GM19328 (cell line): ENCODE measurements around the gene DAPL1.

ENCODE experiments used
- ATAC-seq: cut with Tn5 transposase; IDR thresholded peaks from one replicate; pipeline ENCODE4 v1.9.1; 2021; ENCODE audit warnings: mild to moderate bottlenecking, moderate library complexity; ENCODE audit not compliant: unreplicated experiment

The DAPL1 gene

DNA sequence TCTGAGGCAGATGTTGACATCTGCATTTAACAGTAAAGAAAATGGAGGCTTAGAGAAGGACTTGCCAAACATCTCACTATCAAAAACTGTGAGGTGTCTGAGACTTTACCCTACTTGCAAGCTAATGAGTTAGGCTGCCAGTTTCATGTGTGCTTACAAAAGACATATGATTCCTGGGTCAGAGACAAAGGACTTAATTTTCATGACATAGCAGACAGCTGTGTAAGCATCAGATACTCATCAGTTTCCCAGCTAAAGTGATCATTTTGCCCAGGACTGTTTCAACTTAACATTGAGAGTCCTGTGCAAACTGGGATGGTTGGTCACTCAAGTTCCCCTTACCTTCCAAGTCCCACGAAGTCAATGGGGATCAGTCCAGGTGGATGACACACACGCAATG, 18.9 kb upstream of the DAPL1 start:
- no peak for ATAC-seq

DNA sequence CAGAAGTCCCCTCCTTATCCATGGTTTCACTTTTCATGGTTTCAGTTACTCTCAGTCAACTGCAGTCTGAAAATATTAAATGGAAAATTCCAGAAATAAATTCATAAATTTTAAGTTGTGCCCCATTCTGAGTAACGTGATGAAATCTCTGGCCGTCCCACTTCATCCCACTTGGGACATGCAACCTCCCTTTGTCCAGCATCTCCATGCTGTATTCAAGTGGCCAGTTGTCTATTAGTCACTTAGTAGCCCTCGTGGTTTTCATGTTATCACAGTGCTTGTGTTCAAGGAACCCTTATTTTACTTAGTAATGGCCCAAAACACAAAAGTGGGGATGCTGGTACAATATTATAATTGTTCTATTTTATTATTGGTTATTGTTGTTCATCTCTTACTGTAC, 18.0 kb upstream of the DAPL1 start:
- no peak for ATAC-seq

DNA sequence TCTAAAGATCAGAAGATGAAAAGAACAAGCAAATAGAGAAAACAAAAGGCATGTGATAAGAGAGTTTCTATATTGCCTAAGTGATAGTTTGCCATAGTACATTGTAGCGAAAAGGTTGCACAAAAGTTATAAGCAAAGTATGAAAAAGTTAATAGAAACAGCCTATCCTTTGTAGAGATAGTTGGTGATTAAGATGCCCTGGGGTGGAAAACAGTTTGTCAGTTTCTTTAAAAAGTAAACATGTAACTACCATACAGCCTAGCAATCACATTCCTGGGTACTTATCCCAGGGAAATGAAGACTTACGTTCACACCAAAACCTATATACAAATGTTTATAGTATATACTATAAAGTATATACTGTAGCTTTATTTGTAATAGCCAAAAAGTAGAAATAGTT, 16.9 kb upstream of the DAPL1 start:
- ATAC-seq, result no peak

DNA sequence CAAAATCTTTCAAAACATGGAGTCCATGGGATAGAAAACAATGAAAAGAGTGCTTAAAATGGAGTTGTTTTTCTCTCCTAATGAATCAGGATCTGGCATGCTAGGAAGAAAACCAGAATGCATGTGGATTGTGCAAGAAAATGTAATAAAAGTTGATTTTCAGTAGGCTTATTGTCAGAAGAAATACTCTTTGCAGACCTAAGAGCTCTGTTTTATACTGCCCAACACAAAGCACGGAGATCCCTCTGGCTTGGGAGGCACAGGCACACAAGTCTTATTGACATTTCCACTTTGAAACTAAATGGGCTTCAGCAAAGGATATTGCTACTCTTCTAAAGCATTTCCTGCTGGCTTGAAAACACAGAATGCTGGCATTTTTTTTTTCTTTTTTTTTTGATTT, 15.5 kb upstream of the DAPL1 start:
- ATAC-seq, result no peak

DNA sequence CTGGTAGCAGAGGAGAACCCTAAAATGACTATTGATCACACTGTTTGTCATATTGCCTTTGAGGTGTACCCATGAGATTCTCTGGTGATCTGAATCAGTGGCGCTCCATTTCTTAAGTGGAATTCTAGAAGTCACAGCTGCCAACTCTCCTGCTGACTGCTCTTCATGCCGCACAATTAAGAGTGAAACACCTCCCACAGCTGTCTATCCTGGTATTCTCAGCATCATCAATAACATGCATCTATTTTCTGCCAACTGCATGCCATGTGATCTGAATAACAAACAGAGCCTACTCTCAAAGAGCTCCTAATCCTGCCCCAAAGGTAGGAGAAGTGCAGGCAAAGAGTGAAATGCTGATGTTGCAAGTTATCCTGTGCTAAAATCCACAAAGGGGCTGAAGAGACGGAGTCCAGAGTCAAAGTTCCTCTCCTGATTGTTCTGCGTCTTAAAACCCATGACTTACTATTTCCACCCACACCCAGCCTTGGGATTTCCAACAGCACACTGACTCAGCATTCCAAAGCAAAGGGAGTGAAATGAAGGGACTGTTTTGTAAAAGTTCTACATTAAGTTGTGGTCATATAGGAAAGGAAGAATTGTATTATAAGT, 13.7 kb upstream of the DAPL1 start:
- ATAC-seq, result no peak

DNA sequence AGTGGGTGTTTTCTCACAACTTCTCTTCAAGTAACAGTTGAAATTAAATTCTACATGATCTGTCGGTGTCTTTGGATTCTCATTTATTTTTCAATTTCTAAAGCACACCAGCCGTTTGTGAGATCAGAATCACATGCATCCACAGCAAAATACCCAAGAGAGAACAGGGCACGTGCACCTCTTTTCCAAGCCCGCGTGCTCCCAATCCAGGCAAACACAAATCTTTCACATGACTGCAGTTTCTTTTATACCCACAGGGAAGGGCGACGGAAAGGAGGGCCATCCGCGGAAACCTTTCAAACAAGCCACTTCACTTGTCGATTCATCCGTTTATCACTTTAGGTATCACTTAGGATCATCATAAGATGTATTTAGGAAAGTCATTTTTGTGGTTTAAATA, 13.0 kb upstream of the DAPL1 start:
- no peak for ATAC-seq

DNA sequence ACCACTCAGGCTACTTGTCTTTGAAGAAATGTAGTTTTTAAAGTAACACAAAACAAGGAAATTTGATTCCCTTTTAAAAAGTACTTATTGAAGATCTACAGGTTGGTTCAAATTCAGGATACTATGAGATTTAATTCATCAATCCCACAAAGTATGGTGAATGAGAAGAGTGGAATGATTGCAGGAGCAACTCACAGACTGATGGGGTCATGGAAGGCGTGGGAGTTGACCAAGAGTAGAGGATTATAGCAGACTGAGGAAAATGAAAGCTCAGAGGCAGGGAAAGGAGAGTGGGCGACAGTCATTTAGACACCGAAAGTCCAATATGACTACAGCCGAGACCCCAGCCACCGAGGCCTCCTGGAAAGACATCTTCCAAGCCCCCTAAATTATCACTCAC, 12.5 kb upstream of the DAPL1 start:
- no peak for ATAC-seq

DNA sequence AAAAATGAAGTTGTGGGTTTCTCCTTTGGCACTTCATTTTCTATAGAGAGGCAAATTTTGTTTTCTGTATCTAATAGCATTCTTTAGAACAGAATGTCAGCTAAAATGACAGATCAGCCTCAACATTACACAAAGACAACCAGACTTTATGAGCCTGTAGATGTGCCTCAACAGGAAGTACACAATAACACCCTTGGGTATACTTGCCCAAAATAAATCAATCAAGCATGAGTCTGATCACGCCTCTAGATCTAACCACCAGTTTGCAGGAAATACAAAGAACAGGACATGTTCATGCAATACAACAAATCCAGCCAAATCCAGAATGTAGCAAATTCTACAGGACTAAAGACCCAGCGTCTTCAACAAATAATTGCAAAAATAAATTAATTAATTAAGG, 11.2 kb upstream of the DAPL1 start:
- no peak for ATAC-seq

DNA sequence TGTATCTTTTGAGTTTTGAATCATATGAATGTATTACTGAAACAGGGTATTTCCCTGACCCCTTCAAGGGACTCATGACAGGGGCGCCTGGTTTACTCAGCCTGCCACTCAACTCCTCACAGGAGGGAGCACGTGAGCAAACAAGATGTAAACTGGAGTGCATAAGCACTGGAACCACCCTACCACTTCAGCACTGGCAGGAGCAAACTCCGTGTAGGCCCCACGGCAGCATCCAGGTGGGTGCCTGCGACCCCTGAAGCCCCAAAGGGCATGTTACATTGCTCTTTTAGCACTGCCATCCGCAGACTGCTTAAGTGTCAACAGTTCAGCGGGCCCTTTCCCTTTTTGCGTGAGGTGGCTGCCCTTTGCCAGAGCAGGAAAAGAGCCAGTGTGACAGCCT, 8.2 kb upstream of the DAPL1 start:
- ATAC-seq, result no peak

DNA sequence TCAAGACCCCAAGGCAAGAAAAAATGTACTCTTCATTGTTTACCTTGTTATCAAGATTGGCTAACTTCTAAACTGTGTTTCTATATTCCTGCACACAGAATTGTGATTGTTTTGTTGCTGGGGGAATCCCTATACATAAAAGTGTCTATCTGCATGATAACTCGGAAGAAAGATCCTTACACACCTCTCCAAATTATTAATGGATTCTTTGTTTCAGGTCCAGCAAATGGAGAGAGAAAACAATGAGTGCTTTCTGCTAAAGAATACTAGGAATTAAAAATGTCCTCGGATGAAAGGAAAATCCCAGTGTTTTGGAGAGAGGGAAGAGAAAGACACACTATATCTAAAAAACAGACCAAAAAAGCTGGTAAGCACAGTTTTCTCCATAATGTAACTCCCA, 6.2 kb upstream of the DAPL1 start:
- no peak for ATAC-seq

DNA sequence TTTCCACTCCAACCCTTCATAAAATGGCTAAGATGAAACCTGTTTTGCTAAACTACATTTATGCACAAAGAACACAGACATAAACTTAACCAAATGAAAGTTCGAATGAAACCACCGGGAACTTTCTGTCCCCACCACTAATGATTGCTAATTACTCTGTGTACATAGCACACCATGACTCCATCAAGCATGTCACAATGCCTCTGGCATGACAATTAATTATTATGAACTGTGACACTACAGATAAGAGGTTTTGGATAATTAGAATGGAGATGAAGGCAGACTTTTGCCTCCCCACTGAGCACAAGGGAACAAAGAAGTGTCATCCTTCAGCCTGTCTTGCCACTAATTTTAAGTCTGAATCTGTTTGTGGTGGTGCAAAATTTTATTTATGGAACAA, 1.5 kb downstream of the DAPL1 start:
- no peak for ATAC-seq

DNA sequence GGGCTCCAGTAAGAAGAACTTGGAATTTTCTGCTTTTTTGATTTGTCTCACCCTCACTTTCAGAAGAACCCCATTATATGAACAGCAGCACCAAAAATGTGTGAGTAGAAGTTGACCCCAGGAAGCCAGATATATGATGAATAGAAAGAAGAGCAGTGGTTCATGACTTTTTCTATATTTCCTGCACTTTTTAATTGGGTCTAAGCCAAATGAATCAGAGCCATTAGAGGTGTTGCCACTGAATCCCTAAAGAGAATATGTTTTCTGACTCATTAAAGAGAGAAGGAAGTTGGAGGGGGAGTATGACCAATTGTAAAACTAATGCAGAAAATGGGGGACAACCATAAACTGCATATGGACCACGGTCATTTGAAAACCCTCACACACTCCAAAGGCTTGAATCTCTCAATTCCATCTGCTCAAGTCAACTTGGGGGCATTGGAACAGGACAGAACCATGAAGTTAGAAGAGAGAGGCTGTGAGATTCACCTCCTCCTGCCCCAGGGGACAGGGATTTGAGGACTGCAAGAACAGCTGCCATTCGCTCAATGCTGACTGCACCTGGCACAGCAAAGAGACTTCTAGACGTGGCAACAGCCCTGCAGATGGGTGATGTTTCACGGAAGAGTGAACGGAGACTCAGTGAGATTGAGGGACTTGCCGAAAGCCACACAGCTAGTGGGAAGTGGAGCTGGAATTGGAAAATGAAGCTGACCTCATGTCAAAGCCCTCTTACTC, 3.0 kb downstream of the DAPL1 start:
- ATAC-seq, result no peak

DNA sequence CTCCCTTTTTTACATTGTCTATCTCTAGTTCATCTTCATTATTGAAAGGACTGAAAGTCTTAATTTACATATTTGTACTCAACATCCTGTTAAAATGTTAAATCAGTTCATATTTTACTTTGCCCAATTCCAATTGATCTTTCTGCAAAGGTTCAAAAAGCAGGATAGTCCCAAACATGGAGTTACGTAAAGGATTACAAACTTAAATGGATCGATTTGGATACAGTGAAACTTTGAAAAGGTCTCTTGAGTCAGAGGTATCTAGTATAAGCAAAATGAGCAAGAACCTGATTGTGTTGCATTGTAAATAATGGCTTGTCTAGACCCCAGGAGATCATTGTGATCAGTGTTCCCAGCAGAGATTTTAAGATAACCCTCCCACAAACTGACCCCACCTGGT, 4.1 kb downstream of the DAPL1 start:
- ATAC-seq, result no peak

DNA sequence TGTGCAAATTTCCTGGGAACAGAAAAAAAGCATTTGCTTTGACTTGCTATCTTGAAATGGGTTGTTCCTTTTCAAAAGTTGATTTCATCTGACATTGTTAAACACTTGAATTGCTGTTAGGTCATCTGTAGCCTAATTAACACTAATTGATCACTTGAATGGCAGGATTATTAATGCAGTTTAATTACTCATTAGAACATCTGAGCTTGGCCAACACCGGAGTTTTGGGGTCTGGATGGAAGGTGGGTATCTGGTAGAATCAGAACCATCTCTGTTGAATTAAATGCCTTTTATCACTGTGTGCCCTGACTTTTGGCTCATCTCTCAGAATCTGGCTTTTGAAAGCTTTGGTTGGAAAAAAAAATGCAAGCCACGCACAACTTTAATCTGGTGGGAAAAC, 8.4 kb downstream of the DAPL1 start:
- no peak for ATAC-seq

DNA sequence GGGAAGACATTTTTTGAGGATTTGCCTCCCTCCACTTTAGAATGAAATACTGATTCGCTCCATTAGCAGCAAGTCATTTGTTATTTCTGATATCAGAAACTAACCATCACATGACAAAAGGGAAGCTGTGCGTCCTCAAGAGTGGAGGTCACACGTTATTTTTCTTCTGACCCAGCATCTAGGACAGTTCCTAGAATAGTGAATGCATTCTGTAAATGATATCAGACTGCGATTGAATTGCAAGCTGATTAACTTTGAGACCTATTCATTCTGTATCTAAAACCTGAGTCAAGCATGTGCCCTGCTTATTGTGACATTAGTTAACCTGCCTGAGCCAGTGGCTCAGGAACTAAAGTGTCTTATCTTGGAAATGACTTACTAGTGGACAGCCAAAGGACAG, 10.1 kb downstream of the DAPL1 start:
- ATAC-seq, result no peak

DNA sequence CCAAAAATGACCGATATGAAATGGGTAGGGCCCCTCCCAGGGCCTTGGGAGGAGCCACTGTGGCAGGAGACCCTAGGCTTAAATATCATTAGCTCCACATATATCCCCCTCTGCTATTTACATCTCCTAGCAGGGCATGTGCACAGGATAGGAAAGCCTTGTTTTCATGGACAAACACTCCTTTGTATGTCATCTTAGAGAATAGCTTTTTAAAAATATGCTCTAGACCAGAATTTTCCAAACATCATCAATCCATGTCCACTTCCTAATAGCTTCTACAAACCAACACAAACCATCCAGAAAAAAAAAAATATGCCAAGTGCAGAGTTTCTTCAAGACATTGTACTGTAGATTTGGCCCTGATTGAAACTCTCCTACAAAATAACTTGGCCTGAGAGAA, 10.8 kb downstream of the DAPL1 start:
- ATAC-seq, result no peak

DNA sequence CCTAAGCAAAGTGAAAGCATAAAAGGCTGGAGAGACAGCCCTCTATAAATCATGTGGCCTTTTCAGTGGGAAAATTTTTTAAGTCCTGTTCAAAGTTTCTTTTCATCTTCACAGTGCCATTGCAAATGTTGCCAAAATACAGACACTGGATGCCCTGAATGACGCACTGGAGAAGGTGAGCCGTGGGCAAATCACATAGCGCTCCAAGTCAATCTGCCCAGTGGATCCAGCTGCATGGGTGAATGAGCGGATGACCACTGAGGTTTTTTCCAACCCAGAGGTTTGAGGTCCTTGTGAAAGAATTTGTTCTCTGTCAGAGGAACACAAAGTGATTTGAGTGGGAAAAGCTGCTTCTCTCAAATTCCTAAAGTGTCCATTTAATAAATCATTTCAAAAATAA, 11.8 kb downstream of the DAPL1 start:
- no peak for ATAC-seq

DNA sequence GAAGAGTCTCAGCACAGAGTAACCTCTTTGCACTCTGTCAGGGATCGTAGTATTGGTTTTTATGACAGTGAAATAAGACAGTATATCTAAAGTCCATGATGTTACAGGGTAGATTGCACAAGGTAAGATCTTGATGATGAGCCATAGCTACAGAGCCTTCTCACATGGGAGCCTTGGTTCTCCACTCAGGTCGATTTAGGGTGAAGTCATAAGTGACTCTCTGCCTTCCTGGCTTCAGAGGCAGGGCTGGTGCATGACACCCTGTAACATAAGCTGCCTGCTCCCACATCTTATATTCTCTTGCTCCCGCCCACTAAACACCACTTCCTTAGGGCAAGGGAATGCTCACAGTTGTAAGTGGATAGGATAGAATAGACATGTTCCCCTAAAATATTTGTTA, 13.3 kb downstream of the DAPL1 start:
- no peak for ATAC-seq

DNA sequence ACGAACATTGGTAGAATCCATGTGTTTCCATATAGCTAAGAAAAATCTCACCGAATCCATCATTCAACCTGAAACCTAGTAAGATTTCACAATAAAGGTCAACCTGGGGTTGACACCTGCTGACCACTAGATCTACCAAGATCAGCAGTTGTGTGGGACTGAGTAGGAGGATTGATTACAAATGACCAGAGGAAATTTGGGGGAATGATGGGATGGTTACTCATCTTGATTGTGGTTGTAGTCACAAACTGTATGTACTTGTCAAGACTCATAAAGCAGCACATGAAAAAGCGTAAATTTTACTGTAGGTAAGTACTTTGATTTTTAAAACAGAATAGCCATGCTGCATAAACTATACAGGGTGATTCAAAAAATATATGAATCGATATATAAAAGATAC, 14.7 kb downstream of the DAPL1 start:
- no peak for ATAC-seq

DNA sequence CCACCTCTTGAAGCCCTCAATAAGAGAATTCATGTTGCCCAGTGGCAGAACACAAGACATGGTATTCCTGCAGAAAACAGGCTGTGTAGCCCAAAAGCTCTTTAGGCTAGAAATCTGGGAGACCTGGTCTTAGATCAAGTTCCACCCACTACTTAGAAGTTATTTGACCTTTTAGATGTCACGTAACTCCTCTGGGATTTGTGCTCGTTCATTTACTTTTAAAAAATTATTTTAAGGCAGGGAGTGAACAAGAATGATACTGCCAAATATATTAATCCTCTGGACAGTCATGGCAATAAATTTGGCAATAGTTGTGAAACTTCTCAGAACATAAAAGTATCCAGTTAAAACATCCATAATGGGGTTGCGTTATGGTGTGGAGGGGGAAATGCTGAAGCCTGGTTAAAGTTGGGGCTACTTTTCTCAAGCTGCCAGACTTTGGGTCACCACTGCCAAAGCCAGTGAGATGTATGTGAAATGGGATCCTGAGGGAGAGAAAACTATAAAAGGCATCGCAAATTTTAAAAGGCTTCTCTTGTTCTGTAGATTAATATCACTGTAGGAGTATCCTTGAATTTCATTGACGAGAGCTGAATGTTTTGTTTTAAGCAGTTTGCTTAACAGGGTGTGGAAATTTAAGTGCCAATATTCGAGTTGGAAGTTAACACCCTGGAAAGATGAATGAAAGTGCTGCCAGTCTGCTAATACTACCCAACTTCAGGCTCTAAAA, 15.8 kb downstream of the DAPL1 start:
- ATAC-seq, result no peak

DNA sequence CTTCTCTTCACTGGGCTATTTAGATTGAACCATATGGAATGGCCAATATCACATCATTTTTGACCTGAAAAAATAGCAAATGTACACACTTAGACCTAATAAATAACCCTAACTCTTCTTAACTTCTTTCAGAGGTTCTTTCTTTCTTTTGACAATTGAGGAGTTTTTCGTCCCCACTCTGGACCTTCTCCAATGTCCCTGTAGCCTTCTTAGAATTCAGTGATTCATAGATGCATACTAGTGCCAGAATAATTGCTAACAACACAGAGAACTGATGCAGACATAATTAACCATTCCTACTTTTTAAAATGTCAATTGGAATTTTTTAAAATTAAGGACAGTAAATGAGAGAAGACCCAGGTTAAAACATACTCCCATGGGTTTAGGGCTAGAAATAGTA, 20.0 kb downstream of the DAPL1 start:
- ATAC-seq, result no peak

DNA sequence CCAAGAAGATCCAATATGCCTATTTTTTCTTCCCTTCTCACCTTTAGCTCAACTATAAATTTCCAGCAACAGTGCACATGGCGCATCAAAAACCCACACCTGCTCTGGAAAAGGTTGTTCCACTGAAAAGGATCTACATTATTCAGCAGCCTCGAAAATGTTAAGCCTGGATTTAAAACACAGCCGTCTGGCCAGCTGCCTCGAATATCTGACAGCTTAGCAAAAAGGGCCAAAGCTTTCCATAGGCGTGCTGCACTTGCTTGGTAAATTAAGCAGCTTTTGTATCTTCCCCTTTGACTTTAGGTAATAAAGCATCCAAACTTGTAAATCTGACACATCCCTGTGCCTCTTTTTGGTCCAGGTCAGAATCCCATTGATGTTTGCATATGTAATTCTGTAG, 20.5 kb downstream of the DAPL1 start:
- no peak for ATAC-seq
